HepG2 (cell line): ENCODE measurements around the gene ASXL1. TPM values are rescaled to one million over a fixed set of nuclear protein-coding genes. Genes with fewer than 3 reads are reported as not detected.

Experiments used
- CAMTA2 ChIP-seq: sonication (generic); formaldehyde crosslinking; IDR thresholded peaks from 2 replicates; pipeline ENCODE4 v1.4.0; 2020; ENCODE audit warnings: mild to moderate bottlenecking, missing genetic modification reagents, borderline replicate concordance
- HNF4G ChIP-seq, 2 experiments: sonication (generic) in 1 of 2; formaldehyde crosslinking in 1 of 2; IDR thresholded peaks; 2 replicates each; pipeline versions ENCODE4 v1.4.0 to v1.6.1; 2011 to 2020; ENCODE audit warnings: borderline replicate concordance in 2 of 2, low read depth in 2 of 2, mild to moderate bottlenecking in 2 of 2, low read length in 1 of 2, missing genetic modification reagents in 1 of 2, moderate library complexity in 1 of 2
- KDM6A ChIP-seq: IDR thresholded peaks from 2 replicates; pipeline ENCODE4 v1.6.1; 2016; ENCODE audit warnings: low read depth
- KLF9 ChIP-seq: IDR thresholded peaks from 2 replicates; pipeline ENCODE4 v1.6.1; 2016; ENCODE audit warnings: low read depth
- PLRG1 ChIP-seq: fragments of 450-650 bp; conservative IDR thresholded peaks from 2 replicates; pipeline ENCODE4 v1.6.1; 2016
- SETDB1 ChIP-seq: sonication (generic); formaldehyde crosslinking; IDR thresholded peaks from 2 replicates; pipeline ENCODE4 v1.5.1; 2020; ENCODE audit warnings: missing genetic modification reagents, mild to moderate bottlenecking, borderline replicate concordance
- STAT6 ChIP-seq: sonication (generic); formaldehyde crosslinking; IDR thresholded peaks from 2 replicates; pipeline ENCODE4 v1.4.0; 2020; ENCODE audit warnings: missing genetic modification reagents, mild to moderate bottlenecking, borderline replicate concordance
- TRIM24 ChIP-seq: sonication (generic); formaldehyde crosslinking; IDR thresholded peaks from 2 replicates; pipeline ENCODE4 v1.8.0; 2022; ENCODE audit warnings: mild to moderate bottlenecking, missing genetic modification reagents
- ZFP36 ChIP-seq: fragments of 150-350 bp; IDR thresholded peaks from 2 replicates; pipeline ENCODE4 v1.6.1; 2018; ENCODE audit warnings: borderline replicate concordance, low read length, low read depth; ENCODE audit not compliant: partially characterized antibody
- ZNF292 ChIP-seq: sonication (generic); formaldehyde crosslinking; IDR thresholded peaks from 2 replicates; pipeline ENCODE4 v1.8.1; 2022; ENCODE audit warnings: mild to moderate bottlenecking, low read depth, missing genetic modification reagents, borderline replicate concordance
- ZNF543 ChIP-seq: sonication (generic); formaldehyde crosslinking; IDR thresholded peaks from 2 replicates; pipeline ENCODE4 v1.4.0; 2020; ENCODE audit warnings: mild to moderate bottlenecking, missing genetic modification reagents
- ZNF777 ChIP-seq: sonication (generic); formaldehyde crosslinking; IDR thresholded peaks from 2 replicates; pipeline ENCODE4 v1.4.0; 2020; ENCODE audit warnings: missing genetic modification reagents
- polyA plus RNA-seq, 8 experiments: library from polyadenylated mRNA; depleted of rRNA in 3 of 8; stranded (reverse) in 7 of 8; unstranded in 1 of 8; fragments of >200 nt; fragmentation: Illumina TruSeq in 4 of 8; extraction: Trizol in 4 of 8; gene quantifications; 2 replicates each; pipeline versions ENCODE4 v1.2.1 to v1.2.3, GENCODE V29; 2011 to 2016; ENCODE audit warnings: low read depth in 4 of 8, missing spikeins in 1 of 8, mixed read lengths in 1 of 8; ENCODE audit not compliant: insufficient read depth in 1 of 8
- total RNA-seq, 5 experiments: library from RNA; depleted of rRNA; stranded (reverse); fragments of >200 nt; fragmentation: Illumina TruSeq; extraction: Trizol; gene quantifications; 2 replicates each; pipeline ENCODE4 v1.2.3, GENCODE V29; 2016; ENCODE audit warnings: low read depth in 1 of 5
- TF ChIP-seq, protein P1 (sequence below): sonication (generic); formaldehyde crosslinking; IDR thresholded peaks from 2 replicates; pipeline ENCODE4 v1.5.1; 2020; ENCODE audit warnings: mild to moderate bottlenecking, missing genetic modification reagents, borderline replicate concordance
- TF ChIP-seq, protein P2 (sequence below): IDR thresholded peaks from 2 replicates; pipeline ENCODE4 v1.6.1; 2016
- TF ChIP-seq, protein P3 (sequence below): sonication (generic); formaldehyde crosslinking; IDR thresholded peaks from 2 replicates; pipeline ENCODE4 v1.8.1; 2022; ENCODE audit warnings: low read depth, mild to moderate bottlenecking, missing genetic modification reagents

The ASXL1 gene
- total and polyA plus RNA-seq, 2 of the 13 experiments (the other 11 are each of a cell fraction or from before 2014, with no cell fraction given), result 62.1 to 74.8 TPM

DNA sequence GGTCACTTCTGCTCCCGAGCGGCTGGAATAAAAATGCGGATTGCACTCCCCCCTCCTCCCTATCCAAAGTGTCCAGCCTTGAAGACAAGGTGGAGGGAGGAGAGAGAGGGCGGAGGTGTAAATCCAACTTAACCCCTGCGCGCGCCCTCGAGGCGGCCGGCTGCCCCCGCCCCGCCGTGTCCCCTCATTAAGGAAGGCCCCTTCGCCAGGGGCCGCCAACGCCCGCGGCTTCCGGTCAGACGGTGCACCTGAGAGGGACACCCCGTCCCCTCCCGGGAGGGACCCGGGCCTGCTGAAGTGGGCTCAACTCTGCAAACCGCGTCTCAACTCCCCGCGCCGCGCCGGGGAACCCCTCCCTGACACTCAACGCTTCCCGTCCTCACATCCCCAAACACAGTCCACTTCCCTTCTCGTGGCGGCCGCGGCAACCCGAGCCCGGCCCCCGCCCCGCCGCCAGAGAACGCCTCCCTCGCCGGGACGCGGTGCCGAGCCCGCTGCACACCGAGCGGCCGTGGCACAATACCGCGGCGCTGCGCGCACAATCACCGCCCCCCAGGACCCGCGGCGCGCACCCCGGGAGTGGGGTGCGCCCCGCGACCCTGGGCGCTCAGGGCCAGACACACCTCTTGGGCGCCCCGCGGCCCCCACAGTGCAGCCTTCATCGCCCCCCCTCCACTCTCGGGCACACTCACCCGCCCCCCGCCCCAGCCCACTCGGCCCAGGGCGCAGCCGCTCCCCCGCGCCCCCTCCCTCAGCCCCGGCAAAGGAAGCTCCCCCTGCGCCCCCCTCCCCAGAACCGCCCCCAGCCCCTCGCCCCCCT lies 124.5 kb downstream of the ASXL1 start (continued):
- TF ChIP-seq ZFP36, result no peak
- no peak for TF ChIP-seq KDM6A (CRISPR knock-in tag)
- no peak for TF ChIP-seq ZNF543
- TF ChIP-seq TRIM24, result no peak
- TF ChIP-seq, protein P1, sequence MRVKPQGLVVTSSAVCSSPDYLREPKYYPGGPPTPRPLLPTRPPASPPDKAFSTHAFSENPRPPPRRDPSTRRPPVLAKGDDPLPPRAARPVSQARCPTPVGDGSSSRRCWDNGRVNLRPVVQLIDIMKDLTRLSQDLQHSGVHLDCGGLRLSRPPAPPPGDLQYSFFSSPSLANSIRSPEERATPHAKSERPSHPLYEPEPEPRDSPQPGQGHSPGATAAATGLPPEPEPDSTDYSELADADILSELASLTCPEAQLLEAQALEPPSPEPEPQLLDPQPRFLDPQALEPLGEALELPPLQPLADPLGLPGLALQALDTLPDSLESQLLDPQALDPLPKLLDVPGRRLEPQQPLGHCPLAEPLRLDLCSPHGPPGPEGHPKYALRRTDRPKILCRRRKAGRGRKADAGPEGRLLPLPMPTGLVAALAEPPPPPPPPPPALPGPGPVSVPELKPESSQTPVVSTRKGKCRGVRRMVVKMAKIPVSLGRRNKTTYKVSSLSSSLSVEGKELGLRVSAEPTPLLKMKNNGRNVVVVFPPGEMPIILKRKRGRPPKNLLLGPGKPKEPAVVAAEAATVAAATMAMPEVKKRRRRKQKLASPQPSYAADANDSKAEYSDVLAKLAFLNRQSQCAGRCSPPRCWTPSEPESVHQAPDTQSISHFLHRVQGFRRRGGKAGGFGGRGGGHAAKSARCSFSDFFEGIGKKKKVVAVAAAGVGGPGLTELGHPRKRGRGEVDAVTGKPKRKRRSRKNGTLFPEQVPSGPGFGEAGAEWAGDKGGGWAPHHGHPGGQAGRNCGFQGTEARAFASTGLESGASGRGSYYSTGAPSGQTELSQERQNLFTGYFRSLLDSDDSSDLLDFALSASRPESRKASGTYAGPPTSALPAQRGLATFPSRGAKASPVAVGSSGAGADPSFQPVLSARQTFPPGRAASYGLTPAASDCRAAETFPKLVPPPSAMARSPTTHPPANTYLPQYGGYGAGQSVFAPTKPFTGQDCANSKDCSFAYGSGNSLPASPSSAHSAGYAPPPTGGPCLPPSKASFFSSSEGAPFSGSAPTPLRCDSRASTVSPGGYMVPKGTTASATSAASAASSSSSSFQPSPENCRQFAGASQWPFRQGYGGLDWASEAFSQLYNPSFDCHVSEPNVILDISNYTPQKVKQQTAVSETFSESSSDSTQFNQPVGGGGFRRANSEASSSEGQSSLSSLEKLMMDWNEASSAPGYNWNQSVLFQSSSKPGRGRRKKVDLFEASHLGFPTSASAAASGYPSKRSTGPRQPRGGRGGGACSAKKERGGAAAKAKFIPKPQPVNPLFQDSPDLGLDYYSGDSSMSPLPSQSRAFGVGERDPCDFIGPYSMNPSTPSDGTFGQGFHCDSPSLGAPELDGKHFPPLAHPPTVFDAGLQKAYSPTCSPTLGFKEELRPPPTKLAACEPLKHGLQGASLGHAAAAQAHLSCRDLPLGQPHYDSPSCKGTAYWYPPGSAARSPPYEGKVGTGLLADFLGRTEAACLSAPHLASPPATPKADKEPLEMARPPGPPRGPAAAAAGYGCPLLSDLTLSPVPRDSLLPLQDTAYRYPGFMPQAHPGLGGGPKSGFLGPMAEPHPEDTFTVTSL (CRISPR knock-in tag), result no peak
- TF ChIP-seq, protein P2, sequence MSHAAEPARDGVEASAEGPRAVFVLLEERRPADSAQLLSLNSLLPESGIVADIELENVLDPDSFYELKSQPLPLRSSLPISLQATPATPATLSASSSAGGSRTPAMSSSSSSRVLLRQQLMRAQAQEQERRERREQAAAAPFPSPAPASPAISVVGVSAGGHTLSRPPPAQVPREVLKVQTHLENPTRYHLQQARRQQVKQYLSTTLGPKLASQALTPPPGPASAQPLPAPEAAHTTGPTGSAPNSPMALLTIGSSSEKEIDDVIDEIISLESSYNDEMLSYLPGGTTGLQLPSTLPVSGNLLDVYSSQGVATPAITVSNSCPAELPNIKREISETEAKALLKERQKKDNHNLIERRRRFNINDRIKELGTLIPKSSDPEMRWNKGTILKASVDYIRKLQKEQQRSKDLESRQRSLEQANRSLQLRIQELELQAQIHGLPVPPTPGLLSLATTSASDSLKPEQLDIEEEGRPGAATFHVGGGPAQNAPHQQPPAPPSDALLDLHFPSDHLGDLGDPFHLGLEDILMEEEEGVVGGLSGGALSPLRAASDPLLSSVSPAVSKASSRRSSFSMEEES (CRISPR knock-in tag), result 0 out of 2 replicates have a peak, but pooled peaks have one; percentile 26
- TF ChIP-seq ZNF777 (CRISPR knock-in tag), result peak; percentile 87
- no peak for TF ChIP-seq ZNF292 (CRISPR knock-in tag)
- no peak for TF ChIP-seq HNF4G (IDR thresholded peaks at IDR 0.05; ENCODE audit: borderline replicate concordance, low read depth, low read length)
- 0 out of 2 replicates have a peak, but pooled peaks have one; percentile 14 for TF ChIP-seq HNF4G (CRISPR knock-in tag; IDR thresholded peaks at IDR 0.05; ENCODE audit: borderline replicate concordance, low read depth)
- no peak for TF ChIP-seq PLRG1
- no peak for TF ChIP-seq SETDB1 (CRISPR knock-in tag)
- no peak for TF ChIP-seq STAT6
- TF ChIP-seq CAMTA2 (CRISPR knock-in tag), result no peak
- TF ChIP-seq, protein P3, sequence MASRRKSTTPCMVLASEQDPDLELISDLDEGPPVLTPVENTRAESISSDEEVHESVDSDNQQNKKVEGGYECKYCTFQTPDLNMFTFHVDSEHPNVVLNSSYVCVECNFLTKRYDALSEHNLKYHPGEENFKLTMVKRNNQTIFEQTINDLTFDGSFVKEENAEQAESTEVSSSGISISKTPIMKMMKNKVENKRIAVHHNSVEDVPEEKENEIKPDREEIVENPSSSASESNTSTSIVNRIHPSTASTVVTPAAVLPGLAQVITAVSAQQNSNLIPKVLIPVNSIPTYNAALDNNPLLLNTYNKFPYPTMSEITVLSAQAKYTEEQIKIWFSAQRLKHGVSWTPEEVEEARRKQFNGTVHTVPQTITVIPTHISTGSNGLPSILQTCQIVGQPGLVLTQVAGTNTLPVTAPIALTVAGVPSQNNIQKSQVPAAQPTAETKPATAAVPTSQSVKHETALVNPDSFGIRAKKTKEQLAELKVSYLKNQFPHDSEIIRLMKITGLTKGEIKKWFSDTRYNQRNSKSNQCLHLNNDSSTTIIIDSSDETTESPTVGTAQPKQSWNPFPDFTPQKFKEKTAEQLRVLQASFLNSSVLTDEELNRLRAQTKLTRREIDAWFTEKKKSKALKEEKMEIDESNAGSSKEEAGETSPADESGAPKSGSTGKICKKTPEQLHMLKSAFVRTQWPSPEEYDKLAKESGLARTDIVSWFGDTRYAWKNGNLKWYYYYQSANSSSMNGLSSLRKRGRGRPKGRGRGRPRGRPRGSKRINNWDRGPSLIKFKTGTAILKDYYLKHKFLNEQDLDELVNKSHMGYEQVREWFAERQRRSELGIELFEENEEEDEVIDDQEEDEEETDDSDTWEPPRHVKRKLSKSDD (CRISPR knock-in tag), result no peak
- no peak for TF ChIP-seq KLF9
